DND-41 (cell line): ENCODE data around the gene C19orf47.

ENCODE experiments used
- ATAC-seq: fragments of 200-7000 bp; cut with Tn5 transposase; 3 replicates; pipeline ENCODE4 v1.9.1; 2021; ENCODE audit warnings: low read depth; ENCODE audit not compliant: insufficient read depth
- DNase-seq: peaks from one replicate; pipeline ENCODE4 v3.0.0-alpha.2; 2020
- H2AFZ ChIP-seq: 2 replicates; pipeline ENCODE4 v1.6.0; 2012; ENCODE audit warnings: low read depth, low read length
- H3K27ac ChIP-seq: 2 replicates; pipeline ENCODE4 v1.5.1; 2012; ENCODE audit warnings: low read length, inconsistent platforms
- H3K27me3 ChIP-seq: fragments of 200-600 bp; sonication (generic); 2 replicates; pipeline ENCODE4 v1.6.0; 2012; ENCODE audit warnings: low read length, mild to moderate bottlenecking, inconsistent platforms; ENCODE audit not compliant: insufficient read depth, poor library complexity
- H3K36me3 ChIP-seq: 2 replicates; pipeline ENCODE4 v1.5.1; 2012; ENCODE audit warnings: low read length, inconsistent platforms; ENCODE audit not compliant: insufficient read depth
- H3K4me1 ChIP-seq: 2 replicates; pipeline ENCODE4 v1.5.1; 2012; ENCODE audit warnings: mild to moderate bottlenecking, low read length; ENCODE audit not compliant: insufficient read depth
- H3K4me2 ChIP-seq: 2 replicates; pipeline ENCODE4 v1.6.0; 2012; ENCODE audit warnings: mild to moderate bottlenecking, moderate library complexity, low read length, inconsistent platforms; ENCODE audit not compliant: insufficient read depth
- H3K4me3 ChIP-seq, 2 experiments: fragments of 200-600 bp in 1 of 2; shearing (Covaris generic) in 1 of 2; 2 replicates each; pipeline ENCODE4 v1.5.1; 2012 to 2016; ENCODE audit warnings: inconsistent platforms in 2 of 2, low read length in 2 of 2, mild to moderate bottlenecking in 2 of 2, low read depth in 1 of 2, moderate library complexity in 1 of 2
- H3K79me2 ChIP-seq: 2 replicates; pipeline ENCODE4 v1.6.0; 2012; ENCODE audit warnings: low read length, inconsistent platforms; ENCODE audit not compliant: insufficient read depth
- H3K9ac ChIP-seq: 2 replicates; pipeline ENCODE4 v1.6.0; 2012; ENCODE audit warnings: low read depth, mild to moderate bottlenecking, inconsistent platforms, low read length, moderate library complexity
- H3K9me3 ChIP-seq: 2 replicates; pipeline ENCODE4 v1.5.1; 2012; ENCODE audit warnings: low read length, moderate library complexity, mild to moderate bottlenecking, inconsistent platforms; ENCODE audit not compliant: insufficient read depth, severe bottlenecking
- H4K20me1 ChIP-seq: 2 replicates; pipeline ENCODE4 v1.6.0; 2012; ENCODE audit warnings: low read length; ENCODE audit not compliant: insufficient read depth
- EZH2 ChIP-seq: IDR thresholded peaks from 3 replicates; pipeline ENCODE4 v1.6.1; 2012; ENCODE audit warnings: borderline replicate concordance, low read depth, mild to moderate bottlenecking, moderate library complexity, low read length, inconsistent platforms; ENCODE audit not compliant: severe bottlenecking
- TF ChIP-seq, protein P1 (sequence below): IDR thresholded peaks from 2 replicates; pipeline ENCODE4 v1.5.1; 2012; ENCODE audit warnings: borderline replicate concordance, low read length, moderate library complexity, mild to moderate bottlenecking; ENCODE audit not compliant: poor library complexity, severe bottlenecking; ENCODE audit errors: extremely low read depth

The C19orf47 gene

DNA sequence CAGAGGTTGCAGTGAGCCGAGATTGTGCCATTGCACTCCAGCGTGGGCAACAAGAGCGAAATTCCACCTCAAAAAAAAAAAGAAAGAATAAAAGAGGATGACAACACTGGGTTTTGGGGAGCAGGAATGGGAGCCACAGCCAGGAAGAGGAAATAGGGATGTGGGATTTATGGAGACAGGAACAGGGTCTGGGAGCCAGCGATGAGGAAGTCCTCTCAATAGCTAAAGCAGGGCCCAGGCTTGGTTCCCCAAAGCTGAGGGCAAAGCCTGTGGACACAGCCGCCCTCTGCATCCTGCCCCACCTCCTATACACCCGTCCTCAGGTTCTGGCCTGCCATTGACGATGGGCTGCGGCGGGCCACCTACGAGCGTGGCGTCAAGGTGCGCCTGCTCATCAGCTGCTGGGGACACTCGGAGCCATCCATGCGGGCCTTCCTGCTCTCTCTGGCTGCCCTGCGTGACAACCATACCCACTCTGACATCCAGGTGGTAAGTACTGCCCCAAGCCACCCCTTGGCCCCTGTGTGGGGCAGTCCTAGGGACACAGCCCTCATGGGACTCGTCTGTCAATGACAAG, 28.2 kb upstream of the C19orf47 start:
- no peak for DNase-seq
- TF ChIP-seq, protein P1, sequence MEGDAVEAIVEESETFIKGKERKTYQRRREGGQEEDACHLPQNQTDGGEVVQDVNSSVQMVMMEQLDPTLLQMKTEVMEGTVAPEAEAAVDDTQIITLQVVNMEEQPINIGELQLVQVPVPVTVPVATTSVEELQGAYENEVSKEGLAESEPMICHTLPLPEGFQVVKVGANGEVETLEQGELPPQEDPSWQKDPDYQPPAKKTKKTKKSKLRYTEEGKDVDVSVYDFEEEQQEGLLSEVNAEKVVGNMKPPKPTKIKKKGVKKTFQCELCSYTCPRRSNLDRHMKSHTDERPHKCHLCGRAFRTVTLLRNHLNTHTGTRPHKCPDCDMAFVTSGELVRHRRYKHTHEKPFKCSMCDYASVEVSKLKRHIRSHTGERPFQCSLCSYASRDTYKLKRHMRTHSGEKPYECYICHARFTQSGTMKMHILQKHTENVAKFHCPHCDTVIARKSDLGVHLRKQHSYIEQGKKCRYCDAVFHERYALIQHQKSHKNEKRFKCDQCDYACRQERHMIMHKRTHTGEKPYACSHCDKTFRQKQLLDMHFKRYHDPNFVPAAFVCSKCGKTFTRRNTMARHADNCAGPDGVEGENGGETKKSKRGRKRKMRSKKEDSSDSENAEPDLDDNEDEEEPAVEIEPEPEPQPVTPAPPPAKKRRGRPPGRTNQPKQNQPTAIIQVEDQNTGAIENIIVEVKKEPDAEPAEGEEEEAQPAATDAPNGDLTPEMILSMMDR = no peak
- no peak for TF ChIP-seq EZH2
- Histone ChIP-seq H3K4me1 (no peaks in the 10 kb centered on the region), H3K27me3 (no peaks in the 10 kb centered on the region), H3K4me3 (no peak overlapping the region), H3K36me3 (peaks cover 16% of the 10 kb centered on the region; the same call in 1 of the 2 replicates), H2AFZ (no peak overlapping the region), H3K27ac (no peak overlapping the region), H3K79me2 (no peaks in the 10 kb centered on the region), H3K4me2 (no peak overlapping the region), H3K9me3 (no peaks in the 10 kb centered on the region), H3K9ac (no peak overlapping the region), H4K20me1 (no peaks in the 10 kb centered on the region; the same call in 1 of the 2 replicates)
- no peak for ATAC-seq

DNA sequence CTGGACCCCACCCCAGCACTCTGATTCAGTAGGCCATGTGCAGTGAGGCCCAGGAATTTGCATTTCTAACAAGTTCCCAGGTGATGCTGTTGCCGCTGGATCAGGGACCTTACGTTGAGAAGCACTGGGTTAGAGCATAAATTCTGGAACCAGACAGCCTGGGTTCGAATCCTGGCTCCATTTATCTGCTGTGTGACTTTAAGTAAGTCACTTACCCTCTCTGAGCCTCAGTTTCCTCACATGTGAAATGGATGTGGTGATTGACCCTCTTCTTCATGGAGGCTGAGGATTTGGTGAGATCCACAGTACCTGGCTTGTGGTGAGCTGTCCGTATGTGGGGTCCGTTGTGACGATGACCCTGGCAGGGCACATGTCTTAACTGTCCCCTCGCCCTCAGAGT, 25.9 kb upstream of the C19orf47 start:
- H3K27ac ChIP-seq = no peak overlapping the region
- H3K36me3 ChIP-seq = peaks cover 16% of the 10 kb centered on the region; the same call in 1 of the 2 replicates
- no peaks in the 10 kb centered on the region for H4K20me1 ChIP-seq
- no peak overlapping the region for H2AFZ ChIP-seq
- no peaks in the 10 kb centered on the region for H3K27me3 ChIP-seq
- no peaks in the 10 kb centered on the region for H3K9me3 ChIP-seq
- no peaks in the 10 kb centered on the region for H3K79me2 ChIP-seq
- H3K4me3 ChIP-seq = no peak overlapping the region
- no peak overlapping the region for H3K9ac ChIP-seq
- no peak for TF ChIP-seq EZH2
- TF ChIP-seq, protein P1 = no peak
- ATAC-seq (no peak), DNase-seq (no peak)
- H3K4me2 ChIP-seq = no peak overlapping the region
- no peaks in the 10 kb centered on the region for H3K4me1 ChIP-seq

DNA sequence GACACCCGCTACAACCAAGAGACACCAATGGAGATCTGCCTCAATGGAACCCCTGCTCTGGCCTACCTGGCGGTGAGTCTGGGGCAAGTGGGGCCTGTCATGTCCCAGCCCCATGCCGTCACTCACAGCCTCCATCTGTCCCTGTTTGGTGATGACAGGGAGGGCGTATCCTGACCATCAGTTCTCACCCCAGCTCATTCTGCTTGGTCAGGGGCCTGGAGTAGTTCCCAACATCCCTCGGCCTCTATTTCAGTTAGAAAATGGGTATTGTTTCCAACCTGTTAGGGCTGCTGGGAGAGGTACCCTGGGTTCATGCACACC, 23.6 kb upstream of the C19orf47 start:
- no peak for TF ChIP-seq EZH2
- TF ChIP-seq, protein P1 = no peak
- Histone ChIP-seq H3K27ac (no peak overlapping the region), H3K36me3 (peaks cover 22% of the 10 kb centered on the region), H3K27me3 (no peaks in the 10 kb centered on the region), H4K20me1 (no peaks in the 10 kb centered on the region), H3K4me3 (no peak overlapping the region), H2AFZ (no peak overlapping the region), H3K79me2 (no peaks in the 10 kb centered on the region), H3K4me2 (no peak overlapping the region), H3K9me3 (no peaks in the 10 kb centered on the region), H3K9ac (no peak overlapping the region), H3K4me1 (no peaks in the 10 kb centered on the region)
- no peak for DNase-seq
- ATAC-seq = no peak
